ENCODE data around the gene OR4X1.
"Not testable (repeated sequence)": the region's sequence is repeated elsewhere in the genome, so short reads cannot be mapped to it uniquely, and the experiment has no call there.

The OR4X1 gene, protein sequence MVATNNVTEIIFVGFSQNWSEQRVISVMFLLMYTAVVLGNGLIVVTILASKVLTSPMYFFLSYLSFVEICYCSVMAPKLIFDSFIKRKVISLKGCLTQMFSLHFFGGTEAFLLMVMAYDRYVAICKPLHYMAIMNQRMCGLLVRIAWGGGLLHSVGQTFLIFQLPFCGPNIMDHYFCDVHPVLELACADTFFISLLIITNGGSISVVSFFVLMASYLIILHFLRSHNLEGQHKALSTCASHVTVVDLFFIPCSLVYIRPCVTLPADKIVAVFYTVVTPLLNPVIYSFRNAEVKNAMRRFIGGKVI

DNA sequence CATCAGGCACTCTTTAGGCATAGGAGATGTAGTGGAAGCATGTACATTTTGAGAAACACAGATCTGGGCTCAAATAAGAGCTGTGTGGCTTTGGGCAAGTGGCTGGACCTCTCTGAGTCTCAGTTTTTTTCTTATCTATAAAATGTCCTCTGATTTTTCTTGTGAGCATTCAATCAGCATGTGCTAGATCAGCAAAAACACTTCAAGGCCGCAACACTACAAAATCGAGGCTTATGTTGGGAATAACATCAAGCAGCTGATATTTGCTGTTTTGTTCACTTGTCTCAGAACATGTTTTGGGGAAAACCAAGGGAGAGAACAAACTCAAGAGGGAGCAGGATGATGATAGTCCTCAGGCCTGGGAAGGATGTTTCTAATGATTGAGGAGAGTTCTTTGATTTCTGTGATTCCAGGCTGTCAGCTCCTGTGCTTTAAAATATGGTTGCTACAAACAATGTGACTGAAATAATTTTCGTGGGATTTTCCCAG, at the start of gene OR4X1:
Gene OR4X1, plus strand, starts transcription at position 439 of the 489 bp plus-strand sequence. Its CDS starts 0 bp downstream, at position 439.
- DNase-seq, result no peak

DNA sequence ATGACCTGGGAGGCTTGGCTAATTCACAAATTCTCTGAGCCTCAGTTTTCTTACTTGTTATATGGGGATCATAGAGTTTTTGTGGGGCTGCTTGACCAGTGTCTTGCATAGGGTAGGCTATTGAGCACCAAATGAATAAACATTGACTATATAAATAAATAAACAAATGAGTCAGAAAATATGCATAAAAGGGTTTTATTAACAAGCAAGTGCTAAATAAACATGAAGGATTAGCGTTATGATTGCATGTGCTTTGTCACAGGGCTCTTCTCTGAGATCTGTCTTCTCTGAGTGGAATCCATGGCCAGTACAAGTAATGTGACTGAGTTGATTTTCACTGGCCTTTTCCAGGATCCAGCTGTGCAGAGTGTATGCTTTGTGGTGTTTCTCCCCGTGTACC, 47.2 kb upstream of the OR4X1 start, which contains the start of gene OR4B1:
Gene OR4B1, plus strand, starts transcription at position 301 of the 400 bp plus-strand sequence. Its CDS starts 0 bp downstream, at position 301.
- DNase-seq, result no peak

DNA sequence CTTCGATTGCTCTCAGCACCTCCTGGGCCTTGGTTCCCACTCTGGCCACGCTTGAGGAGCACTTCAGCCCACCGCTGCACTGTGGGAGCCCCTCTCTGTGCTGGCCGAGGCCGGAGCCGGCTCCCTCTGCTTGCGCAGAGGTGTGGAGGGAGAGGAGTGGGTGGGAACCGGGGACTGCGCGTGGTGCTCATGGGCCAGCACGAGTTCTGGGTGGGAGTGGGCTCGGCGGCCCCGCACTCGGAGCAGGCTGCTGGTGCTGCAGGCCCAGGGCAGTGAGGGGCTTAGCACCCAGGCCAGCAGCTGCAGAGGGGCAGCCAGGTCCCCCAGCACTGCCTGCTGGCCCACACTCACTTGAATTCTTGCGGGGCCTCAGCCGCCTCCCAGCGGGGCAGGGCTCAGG, 34.9 kb upstream of the OR4X1 start:
- DNase-seq, result no peak

DNA sequence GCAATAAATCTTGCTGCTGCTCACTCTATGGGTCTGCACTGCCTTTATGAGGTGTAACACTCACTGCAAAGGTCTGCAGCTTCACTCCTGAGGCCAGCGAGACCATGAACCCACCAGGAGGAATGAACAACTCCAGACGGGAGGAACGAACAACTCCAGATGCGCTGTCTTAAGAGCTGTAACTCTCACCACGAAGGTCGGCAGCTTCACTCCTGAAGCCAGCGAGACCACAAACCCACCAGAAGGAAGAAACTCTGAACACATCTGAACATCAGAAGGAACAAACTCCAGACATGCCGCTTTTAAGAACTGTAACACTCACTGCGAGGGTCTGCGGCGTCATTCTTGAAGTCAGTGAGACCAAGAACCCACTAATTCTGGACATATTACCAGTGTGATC, 33.6 kb upstream of the OR4X1 start:
- not testable (repeated sequence) for DNase-seq

DNA sequence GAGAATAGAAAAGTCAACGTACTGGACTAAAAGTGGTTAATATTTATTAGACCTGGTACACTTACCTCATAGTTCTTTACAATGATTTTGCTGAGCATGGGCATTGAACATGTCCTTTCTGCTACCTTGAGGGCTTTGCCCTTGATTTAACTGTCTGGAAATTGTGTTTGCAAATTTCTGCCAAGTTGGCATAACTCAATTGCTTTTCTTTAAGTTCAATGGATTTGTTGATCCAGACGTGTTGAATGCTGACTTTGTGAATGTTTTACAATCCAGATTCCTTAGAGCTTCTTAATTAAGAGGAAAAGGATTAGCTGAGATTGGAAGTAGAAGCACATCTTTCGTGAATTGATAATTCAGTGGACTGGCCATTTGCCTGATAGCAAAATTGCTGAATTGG, 25.9 kb upstream of the OR4X1 start:
- DNase-seq, result no peak

DNA sequence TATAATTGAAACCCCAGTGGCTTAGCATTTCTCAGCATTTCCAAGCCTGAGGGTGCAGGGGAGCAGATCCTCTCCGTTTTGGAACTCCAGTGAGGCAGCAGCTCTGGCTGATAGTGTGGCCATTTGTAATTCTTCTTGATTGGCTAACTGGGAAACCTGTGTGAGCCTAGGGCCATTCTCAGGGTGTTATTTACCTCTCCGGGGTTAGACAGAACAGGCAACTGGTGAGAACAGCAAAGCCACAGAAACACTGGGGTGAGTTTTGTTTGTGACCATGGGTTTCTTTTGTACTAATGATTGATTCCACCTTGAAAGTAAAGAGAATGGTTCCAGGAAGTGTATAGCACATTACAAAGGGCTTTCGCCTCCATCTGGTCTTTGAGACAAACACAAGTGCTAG, 21.2 kb upstream of the OR4X1 start:
- no peak for DNase-seq

DNA sequence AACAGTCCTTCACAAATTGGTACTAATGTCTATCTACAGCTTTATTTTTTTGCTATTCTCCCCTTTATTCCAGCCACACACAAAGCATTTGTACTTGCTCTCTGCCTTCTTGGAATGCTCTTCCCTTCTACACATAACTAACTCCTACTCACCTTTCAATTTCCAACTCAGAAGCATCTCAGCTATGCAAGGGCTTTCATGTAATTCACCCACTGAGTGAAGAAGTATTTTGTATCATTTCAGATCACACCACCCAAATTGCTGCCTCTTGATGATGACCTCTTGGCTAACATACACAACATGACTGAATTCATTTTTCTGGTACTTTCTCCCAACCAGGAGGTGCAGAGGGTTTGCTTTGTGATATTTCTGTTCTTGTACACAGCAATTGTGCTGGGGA, 18.9 kb upstream of the OR4X1 start, which contains the start of gene OR4X2:
Gene OR4X2, plus strand, starts transcription at position 301 of the 400 bp plus-strand sequence. Its CDS starts 0 bp downstream, at position 301.
- no peak for DNase-seq

DNA sequence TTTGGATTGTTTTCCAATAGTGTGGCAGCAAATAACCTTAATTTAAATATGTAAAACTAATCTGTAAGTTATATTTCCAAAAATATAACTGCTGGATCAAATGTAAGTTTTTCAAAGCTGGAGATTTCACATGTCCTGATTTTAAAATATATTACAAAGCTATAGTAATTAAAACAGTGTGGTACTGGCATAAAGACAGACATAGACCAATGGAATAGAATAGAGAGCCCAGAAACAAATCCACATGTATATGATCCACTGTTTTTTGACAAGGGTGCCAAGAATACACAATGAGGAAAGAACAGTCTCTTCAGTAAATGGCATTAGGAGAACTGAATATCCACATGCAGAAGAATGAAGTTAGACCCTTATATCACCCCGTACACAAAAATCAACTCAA, 14.8 kb upstream of the OR4X1 start:
- no peak for DNase-seq

DNA sequence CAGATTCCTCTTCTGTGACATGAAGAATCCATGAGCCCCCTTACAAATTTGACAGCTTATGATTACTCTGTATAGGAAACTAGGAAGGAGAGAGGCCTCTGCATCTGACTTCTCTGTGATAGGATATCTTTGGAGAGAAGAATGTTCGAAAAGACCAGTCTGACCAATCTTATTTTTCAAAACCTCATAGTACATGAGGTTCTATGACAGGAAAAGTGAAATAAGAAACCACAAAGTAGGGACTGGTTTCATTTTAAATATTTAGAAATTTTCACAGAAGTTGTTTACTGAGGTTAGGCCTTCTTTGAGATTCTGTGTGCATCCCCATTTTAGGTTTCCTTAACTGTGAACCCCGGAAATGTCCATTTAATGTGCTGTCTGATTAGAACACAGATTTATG, 2.1 kb upstream of the OR4X1 start:
- no peak for DNase-seq

DNA sequence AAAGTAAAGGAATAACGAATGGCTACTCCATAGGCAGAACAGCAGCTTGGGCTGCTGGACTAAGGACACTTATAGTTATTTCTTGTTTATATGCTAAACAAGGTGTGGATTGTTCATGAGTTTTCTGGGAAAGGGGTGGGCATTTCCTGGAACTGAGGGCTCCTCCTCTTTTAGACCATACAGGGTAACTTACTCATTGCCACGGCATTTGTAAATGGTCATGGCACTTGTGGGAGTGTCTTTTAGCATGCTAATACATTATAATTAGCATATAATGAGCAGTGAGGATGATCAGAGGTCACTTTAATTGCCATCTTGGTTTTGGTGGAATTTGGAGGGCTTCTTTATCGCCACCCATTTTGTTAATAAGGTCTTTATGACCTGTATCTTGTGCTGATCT, 7.0 kb downstream of the OR4X1 start:
- DNase-seq, result no peak

DNA sequence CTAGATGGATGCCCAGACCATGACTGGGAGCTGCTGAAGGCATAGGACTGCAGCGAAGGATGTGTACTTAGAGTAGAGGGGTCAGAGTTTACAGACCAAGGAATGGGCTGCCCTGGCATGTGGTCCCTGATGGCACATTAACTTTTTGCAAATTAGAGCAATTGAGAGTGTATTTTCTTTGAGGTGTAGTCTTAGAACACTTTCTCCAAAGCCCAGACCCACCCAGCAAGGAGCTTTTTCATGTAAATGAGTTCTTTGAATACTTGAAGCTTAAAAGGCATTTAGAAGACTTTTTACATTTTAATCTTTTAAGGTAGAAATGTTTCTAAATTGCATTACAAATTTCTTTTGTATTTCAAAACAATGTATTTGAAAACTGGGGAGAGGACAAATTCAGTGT, 8.9 kb downstream of the OR4X1 start:
- DNase-seq, result no peak

DNA sequence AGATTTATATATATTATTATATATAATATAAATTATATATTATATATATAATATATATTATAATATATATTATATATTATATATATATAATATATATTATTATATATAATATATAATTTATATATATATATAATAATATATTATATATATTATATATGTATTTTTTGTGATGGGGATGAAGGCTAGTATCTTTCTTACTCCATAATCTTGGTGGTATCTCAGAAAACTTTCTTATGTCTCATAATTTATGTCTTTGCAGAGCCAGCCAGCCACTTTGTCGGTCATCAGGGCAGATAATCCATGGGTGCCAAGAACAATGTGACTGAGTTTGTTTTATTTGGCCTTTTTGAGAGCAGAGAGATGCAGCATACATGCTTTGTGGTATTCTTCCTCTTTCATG, 42.3 kb downstream of the OR4X1 start, which contains the start of gene OR4S1:
Gene OR4S1, plus strand, starts transcription at position 301 of the 400 bp plus-strand sequence. Its CDS starts 0 bp downstream, at position 301.
- no peak for DNase-seq

DNA sequence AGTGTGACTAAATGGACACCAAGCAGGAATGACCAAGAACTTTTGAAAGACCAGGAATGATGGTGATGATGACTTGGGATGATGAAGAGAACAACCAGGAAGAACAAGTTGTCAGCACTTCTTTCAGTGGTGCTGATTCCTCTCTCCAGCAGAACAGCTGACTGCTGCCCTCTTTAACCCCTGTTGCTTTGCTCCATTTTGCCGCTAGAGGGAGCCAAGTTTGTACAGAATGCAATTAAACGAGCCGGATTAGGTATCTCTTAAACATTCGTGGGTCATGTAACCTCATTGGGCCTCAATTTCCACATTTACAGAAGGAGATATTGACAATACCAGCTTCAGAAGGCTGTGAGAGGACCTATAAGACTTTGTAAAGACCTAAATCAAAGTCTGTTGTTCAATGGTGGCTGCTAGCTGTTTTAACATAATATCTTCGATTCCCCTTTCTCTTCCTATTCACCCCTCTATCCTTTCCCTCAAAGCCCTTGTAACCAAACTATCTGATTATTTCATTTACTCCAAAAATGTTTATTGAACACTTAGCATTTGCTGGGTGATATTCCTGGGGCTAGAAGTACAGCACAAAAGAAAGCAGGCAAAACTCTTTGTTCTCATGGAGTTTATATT, 44.2 kb downstream of the OR4X1 start:
- DNase-seq, result peak; percentile 65

DNA sequence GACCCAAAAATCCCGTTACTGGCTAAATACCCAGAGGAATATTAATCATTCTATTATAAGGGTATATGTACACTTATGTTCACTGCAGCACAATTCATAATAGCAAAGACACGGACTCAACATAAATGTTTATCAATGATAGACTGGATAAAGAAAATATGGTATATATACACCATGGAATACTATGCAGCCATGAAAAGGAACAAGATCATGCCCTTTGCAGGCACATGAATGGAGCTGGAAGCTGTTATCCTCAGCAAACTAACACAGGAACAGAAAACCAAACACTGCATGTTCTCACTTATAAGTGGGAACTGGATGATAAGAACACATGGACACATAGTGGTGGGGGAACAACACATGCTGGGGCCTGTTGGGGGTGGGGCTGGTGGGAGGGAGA, 49.9 kb downstream of the OR4X1 start:
- not testable (repeated sequence) for DNase-seq

All from NCI-H1694 (cell line).